IPS-15b (cell line): ENCODE results near the gene OAS1.
"Not testable (repeated sequence)": the region's sequence is repeated elsewhere in the genome, so short reads cannot be mapped to it uniquely, and the experiment has no call there.

Experiments used
- H3K27me3 ChIP-seq: one replicate; pipeline ENCODE4 v1.6.1; 2013; ENCODE audit warnings: low read length; ENCODE audit not compliant: control insufficient read depth, insufficient read depth
- H3K36me3 ChIP-seq: one replicate; pipeline ENCODE4 v1.6.1; 2013; ENCODE audit warnings: low read length; ENCODE audit not compliant: control insufficient read depth, insufficient read depth
- H3K4me1 ChIP-seq: one replicate; pipeline ENCODE4 v1.6.1; 2013; ENCODE audit warnings: mild to moderate bottlenecking, low read length; ENCODE audit not compliant: control insufficient read depth, insufficient read depth
- H3K4me3 ChIP-seq: one replicate; pipeline ENCODE4 v1.5.1; 2013; ENCODE audit warnings: low read depth, low read length
- H3K9ac ChIP-seq: one replicate; pipeline ENCODE4 v1.6.1; 2013; ENCODE audit warnings: low read depth, mild to moderate bottlenecking, low read length
- H3K9me3 ChIP-seq: one replicate; pipeline ENCODE4 v1.6.1; 2013; ENCODE audit warnings: mild to moderate bottlenecking, low read length; ENCODE audit not compliant: control insufficient read depth, insufficient read depth

The OAS1 gene

GRCh38 chr12:112926416-112927033, 19.8 kb downstream of the OAS1 start:
- not testable (repeated sequence) for H3K4me1 ChIP-seq, H3K9ac ChIP-seq, H3K9me3 ChIP-seq, H3K36me3 ChIP-seq, H3K4me3 ChIP-seq, H3K27me3 ChIP-seq

GRCh38 chr12:112927475-112927874, 20.7 kb downstream of the OAS1 start:
- Histone ChIP-seq H3K4me1 (peaks cover under 1% of the 10 kb centered on the region), H3K36me3 (no peaks in the 10 kb centered on the region), H3K9me3 (no peaks in the 10 kb centered on the region), H3K4me3 (no peak overlapping the region), H3K27me3 (no peaks in the 10 kb centered on the region), H3K9ac (no peak overlapping the region)

DNA sequence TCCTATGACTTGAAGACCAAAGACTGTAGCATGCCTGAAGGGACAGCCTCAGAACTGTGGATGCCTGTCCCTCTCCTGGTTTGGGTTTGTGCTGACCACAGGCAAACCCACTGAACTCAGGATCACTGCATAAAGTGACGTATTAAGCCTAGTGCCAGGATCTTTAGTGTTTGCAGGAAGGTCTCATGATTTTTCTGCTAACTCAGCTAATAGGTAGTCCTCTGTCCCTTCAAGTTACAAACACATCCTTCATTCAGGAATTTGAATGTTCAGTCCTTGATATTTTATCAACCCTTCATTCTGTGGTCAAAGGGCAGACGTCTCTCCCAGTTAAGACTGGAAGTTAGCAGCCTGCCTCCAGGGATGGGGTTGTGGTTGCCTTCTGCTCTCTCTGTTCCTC, 21.2 kb downstream of the OAS1 start:
- Histone ChIP-seq H3K27me3 (no peaks in the 10 kb centered on the region), H3K4me3 (no peak overlapping the region), H3K4me1 (peaks cover 2% of the 10 kb centered on the region), H3K9me3 (no peaks in the 10 kb centered on the region), H3K9ac (no peak overlapping the region), H3K36me3 (no peaks in the 10 kb centered on the region)

DNA sequence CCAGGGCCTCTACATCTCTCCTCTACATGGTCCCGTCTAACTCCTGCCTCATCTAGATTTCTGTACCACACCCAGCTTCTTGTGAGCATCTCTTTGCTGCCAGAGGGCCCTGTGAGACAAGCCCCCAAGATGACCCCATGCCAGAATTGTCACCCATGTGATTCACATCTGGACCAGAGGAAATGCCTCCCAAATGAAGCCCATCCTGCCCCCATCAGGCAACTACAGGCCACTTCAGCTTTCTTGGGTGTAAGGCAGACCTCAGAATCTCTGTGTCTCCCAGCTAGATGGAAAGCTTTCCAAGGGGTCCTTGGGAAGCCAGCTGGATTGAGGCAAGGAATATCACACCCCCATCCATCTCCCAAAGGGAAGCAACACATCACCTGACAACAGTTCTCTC, 22.2 kb downstream of the OAS1 start:
- Histone ChIP-seq H3K9ac (no peak overlapping the region), H3K4me3 (no peak overlapping the region), H3K4me1 (peaks cover 2% of the 10 kb centered on the region), H3K9me3 (no peaks in the 10 kb centered on the region), H3K36me3 (no peaks in the 10 kb centered on the region), H3K27me3 (no peaks in the 10 kb centered on the region)

- H3K9ac ChIP-seq = no peak overlapping the region
- H3K4me1 ChIP-seq = peaks cover 2% of the 10 kb centered on the region
- H3K9me3 ChIP-seq = no peaks in the 10 kb centered on the region
- H3K4me3 ChIP-seq = no peak overlapping the region
- no peaks in the 10 kb centered on the region for H3K27me3 ChIP-seq
- H3K36me3 ChIP-seq = no peaks in the 10 kb centered on the region
Measured at GRCh38 chr12:112929715-112930114, 23.0 kb downstream of the OAS1 start.

DNA sequence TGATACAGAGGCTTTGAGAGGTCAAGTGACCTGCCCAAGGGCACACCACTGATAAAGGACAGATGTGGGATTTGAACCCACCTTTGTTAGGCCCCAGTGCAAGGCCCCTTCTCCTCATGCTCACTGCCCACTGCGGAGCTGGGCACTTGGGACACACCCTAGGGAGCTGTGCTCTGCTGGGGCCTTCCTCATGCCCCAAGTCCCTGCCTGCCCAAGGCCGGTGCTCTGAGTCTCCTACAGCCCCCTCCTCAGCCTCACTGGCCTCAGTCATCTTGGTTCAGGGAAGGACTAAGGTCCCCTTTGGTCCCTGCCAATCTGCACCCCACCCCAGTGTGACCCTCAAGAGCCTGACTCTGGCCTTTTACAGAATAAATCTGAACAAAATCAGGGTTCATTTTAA, 23.6 kb downstream of the OAS1 start:
- Histone ChIP-seq H3K9me3 (no peaks in the 10 kb centered on the region), H3K27me3 (no peaks in the 10 kb centered on the region), H3K9ac (no peak overlapping the region), H3K4me3 (no peak overlapping the region), H3K36me3 (no peaks in the 10 kb centered on the region), H3K4me1 (peaks cover 2% of the 10 kb centered on the region)

DNA sequence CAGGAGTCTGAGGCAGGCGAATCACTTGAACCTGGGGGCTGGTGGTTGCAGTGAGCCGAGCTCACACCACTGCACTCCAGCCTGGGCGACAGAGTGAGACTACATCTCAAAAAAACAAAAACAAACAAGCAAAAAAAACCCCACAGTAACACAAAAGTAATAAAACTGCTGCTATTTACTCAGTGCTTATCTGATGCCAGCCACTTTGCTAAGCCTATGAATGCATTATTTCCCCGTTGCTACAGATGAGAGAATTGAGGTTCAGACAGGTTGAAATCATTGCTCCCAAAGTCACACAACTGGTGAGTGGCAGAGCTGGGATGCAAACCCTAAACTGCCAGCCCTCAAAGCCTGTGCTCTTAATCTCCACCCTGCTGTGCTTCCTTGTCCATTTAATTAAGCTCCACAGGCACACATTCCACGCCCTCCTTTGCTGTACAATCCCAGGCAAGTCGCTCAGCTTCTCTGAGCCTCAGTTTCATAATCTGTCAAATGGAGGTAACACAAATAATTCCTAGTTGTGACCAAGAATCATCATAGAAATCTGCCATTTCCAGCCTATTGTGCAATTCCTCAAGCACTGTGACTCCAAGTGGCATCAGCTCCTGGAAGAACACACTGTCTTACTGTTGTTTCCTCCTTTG, 25.8 kb downstream of the OAS1 start:
- peaks cover 3% of the 10 kb centered on the region for H3K27me3 ChIP-seq
- H3K36me3 ChIP-seq = no peaks in the 10 kb centered on the region
- H3K4me3 ChIP-seq = no peak overlapping the region
- H3K4me1 ChIP-seq = peaks cover 2% of the 10 kb centered on the region
- H3K9me3 ChIP-seq = no peaks in the 10 kb centered on the region
- H3K9ac ChIP-seq = no peak overlapping the region

DNA sequence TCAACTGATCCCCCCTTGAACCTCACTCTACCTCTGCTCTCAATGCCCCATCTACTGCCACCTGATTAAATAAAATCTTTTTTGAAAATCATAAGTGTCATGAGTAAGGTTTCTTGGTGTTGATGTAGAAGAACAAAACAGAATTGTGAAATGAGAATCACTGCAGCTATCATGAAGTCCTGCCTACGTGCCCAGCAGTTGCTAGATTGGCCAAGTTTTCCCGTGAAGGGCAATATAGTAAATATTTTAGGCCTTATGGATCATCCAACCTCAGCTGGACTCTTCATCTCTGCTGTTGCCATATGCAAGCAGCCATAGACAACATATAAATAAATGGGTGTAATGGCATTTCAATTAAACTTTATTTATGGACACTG, 26.4 kb downstream of the OAS1 start:
- H3K9me3 ChIP-seq = no peaks in the 10 kb centered on the region
- peaks cover 7% of the 10 kb centered on the region for H3K27me3 ChIP-seq
- no peak overlapping the region for H3K4me3 ChIP-seq
- peaks cover 2% of the 10 kb centered on the region for H3K4me1 ChIP-seq
- H3K9ac ChIP-seq = no peak overlapping the region
- H3K36me3 ChIP-seq = no peaks in the 10 kb centered on the region

DNA sequence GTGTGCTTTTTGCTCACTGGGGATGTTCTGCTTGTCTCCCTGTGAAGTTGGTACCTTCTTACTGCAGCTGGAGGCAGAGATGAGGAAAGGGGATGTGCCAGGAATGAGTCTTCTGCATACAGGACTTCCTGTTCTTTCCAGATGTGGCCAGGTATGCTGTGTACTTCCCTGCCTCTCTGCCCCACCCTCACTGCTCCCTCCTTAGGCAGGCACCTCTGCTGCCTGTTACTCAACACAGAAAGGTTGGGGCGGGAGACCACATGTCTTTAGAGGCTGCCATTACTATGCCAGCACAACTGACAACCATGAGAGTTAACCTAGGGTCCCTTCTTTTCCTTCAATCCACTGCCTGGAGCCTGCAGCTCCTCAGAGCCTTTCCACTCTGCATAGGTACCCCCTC, 29.5 kb downstream of the OAS1 start:
- Histone ChIP-seq H3K27me3 (peaks cover 15% of the 10 kb centered on the region), H3K9ac (no peak overlapping the region), H3K36me3 (no peaks in the 10 kb centered on the region), H3K9me3 (no peaks in the 10 kb centered on the region), H3K4me1 (peaks cover 2% of the 10 kb centered on the region), H3K4me3 (no peak overlapping the region)

GRCh38 chr12:112936927-112937326, 30.2 kb downstream of the OAS1 start:
- Histone ChIP-seq H3K9me3 (no peaks in the 10 kb centered on the region), H3K4me1 (peaks cover 2% of the 10 kb centered on the region), H3K4me3 (no peak overlapping the region), H3K9ac (no peak overlapping the region), H3K27me3 (peaks cover 15% of the 10 kb centered on the region), H3K36me3 (no peaks in the 10 kb centered on the region)

DNA sequence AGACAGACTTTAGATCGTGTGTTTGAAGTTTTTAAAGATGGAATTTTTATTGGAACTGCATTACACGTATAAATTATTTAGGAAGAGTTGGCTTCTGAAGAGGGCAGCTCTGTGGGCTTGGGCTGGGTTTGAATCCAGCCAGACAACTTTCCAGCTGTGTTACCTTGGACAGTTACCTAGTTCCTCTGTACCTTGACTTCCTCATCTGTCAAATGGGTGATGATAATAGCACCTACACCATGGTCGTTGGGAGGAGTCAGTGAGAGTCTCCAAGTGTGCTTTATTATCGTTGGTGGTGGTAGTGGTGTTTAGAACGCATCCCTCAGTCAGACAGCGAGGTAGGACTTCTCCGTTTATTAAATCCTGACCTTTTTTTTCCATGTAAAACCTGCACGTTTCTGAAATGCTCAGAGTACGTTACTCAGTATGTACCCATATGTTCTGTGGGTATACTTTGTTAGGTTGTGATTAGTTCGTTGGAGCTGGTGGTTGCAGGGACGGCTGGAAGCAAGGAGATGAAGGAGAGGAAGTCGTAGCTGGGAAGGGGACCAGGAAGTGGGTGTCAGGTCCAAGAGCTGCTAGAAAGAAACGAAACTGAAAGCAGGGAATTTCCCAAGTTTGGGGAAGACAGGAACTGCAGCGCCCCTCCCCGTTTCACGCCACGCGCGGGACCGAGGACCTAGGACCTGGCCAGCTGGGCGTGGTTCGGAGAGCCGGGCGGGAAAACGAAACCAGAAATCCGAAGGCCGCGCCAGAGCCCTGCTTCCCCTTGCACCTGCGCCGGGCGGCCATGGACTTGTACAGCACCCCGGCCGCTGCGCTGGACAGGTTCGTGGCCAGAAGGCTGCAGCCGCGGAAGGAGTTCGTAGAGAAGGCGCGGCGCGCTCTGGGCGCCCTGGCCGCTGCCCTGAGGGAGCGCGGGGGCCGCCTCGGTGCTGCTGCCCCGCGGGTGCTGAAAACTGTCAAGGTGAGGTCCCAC, 31.3 kb downstream of the OAS1 start, which contains the start of gene OAS3:
Gene OAS3 (plus strand): TSS at position 734 of the 979 bp plus-strand sequence. CDS start 57 bp downstream, at position 791.
- Histone ChIP-seq H3K36me3 (no peaks in the 10 kb centered on the region), H3K4me3 (peak within 1 kb of the TSS; percentile 74), H3K27me3 (peaks cover 15% of the 10 kb centered on the region), H3K9me3 (no peaks in the 10 kb centered on the region), H3K9ac (peak within 1 kb of the TSS; percentile 74), H3K4me1 (no peaks in the 10 kb centered on the region)
